IMR-90 (cell line): Measurements from ENCODE around the gene COL17A1. TPM values are rescaled to one million over a fixed set of nuclear protein-coding genes. Genes with fewer than 3 reads are reported as not detected.

Source experiments
- ATAC-seq: fragments of 200-7000 bp; cut with Tn5 transposase; 2 replicates; pipeline ENCODE4 v1.9.1; 2020; ENCODE audit warnings: low read depth, mild to moderate bottlenecking, moderate library complexity
- BruUV-seq: library from RNA; stranded (reverse); fragments of 400-500 nt; replicated peaks from 2 replicates; lab custom pipeline; 2021; lab: Mats Ljungman, UMichigan
- CTCF ChIA-PET: fragments of 300-600 bp; formaldehyde crosslinking; extraction: SDS; loops from one replicate; lab custom pipeline; 2021; ENCODE audit warnings: antibody characterized with exemption; lab: Yijun Ruan, JAX
- POLR2A ChIA-PET: fragments of 300-600 bp; sonication (Branson Sonifier 250); formaldehyde crosslinking; loops from one replicate; lab custom pipeline; 2022; ENCODE audit warnings: antibody characterized with exemption; ENCODE audit not compliant: unreplicated experiment; lab: Charles Lee
- DNase-seq: peaks from one replicate; pipeline ENCODE4 v3.0.0; 2013
- H2AFZ ChIP-seq: replicated peaks from 2 replicates; pipeline ENCODE3; 2013; ENCODE audit warnings: low read length, mild to moderate bottlenecking; ENCODE audit not compliant: poor library complexity
- H2AK5ac ChIP-seq: 2 replicates; pipeline ENCODE4 v1.6.1; 2013; ENCODE audit warnings: low read depth, low read length, inconsistent platforms
- H2AK9ac ChIP-seq: replicated peaks from 2 replicates; pipeline ENCODE3; 2013; ENCODE audit warnings: mild to moderate bottlenecking, low read depth, low read length, moderate library complexity; ENCODE audit not compliant: poor library complexity
- H2BK120ac ChIP-seq: 2 replicates; pipeline ENCODE4 v1.6.1; 2013; ENCODE audit warnings: low read depth, low read length, inconsistent platforms
- H2BK15ac ChIP-seq: 3 replicates; pipeline ENCODE4 v1.6.1; 2013; ENCODE audit warnings: low read depth, low read length, inconsistent platforms
- H2BK20ac ChIP-seq: 2 replicates; pipeline ENCODE4 v1.6.1; 2013; ENCODE audit warnings: low read depth, mild to moderate bottlenecking, inconsistent platforms, low read length, moderate library complexity
- H2BK5ac ChIP-seq: 2 replicates; pipeline ENCODE4 v1.6.1; 2013; ENCODE audit warnings: mild to moderate bottlenecking, low read depth, low read length, inconsistent platforms; ENCODE audit not compliant: poor library complexity, severe bottlenecking
- H3K14ac ChIP-seq: replicated peaks from 2 replicates; pipeline ENCODE4 v1.6.1; 2013; ENCODE audit warnings: low read depth, low read length, inconsistent platforms
- H3K18ac ChIP-seq: 2 replicates; pipeline ENCODE4 v1.6.1; 2013; ENCODE audit warnings: low read depth, low read length, control low read depth
- H3K23ac ChIP-seq: 2 replicates; pipeline ENCODE4 v1.6.1; 2013; ENCODE audit warnings: low read depth, low read length, inconsistent platforms
- H3K27ac ChIP-seq: 2 replicates; pipeline ENCODE4 v1.5.1; 2013; ENCODE audit warnings: mild to moderate bottlenecking, control low read depth, low read length; ENCODE audit not compliant: insufficient read depth
- H3K27me3 ChIP-seq: 2 replicates; pipeline ENCODE4 v1.6.1; 2013; ENCODE audit warnings: low read length; ENCODE audit not compliant: control insufficient read depth, insufficient read depth
- H3K36me3 ChIP-seq: 2 replicates; pipeline ENCODE4 v1.6.1; 2013; ENCODE audit warnings: low read length, mixed read lengths; ENCODE audit not compliant: control insufficient read depth, insufficient read depth
- H3K4ac ChIP-seq: 2 replicates; pipeline ENCODE4 v1.6.1; 2013; ENCODE audit warnings: low read depth, low read length, inconsistent platforms
- H3K4me1 ChIP-seq: 2 replicates; pipeline ENCODE4 v1.6.1; 2013; ENCODE audit warnings: low read length, mixed read lengths; ENCODE audit not compliant: control insufficient read depth, insufficient read depth
- H3K4me2 ChIP-seq: 2 replicates; pipeline ENCODE4 v1.6.1; 2013; ENCODE audit warnings: low read depth, mild to moderate bottlenecking, control low read depth, low read length, moderate library complexity
- H3K4me3 ChIP-seq: 2 replicates; pipeline ENCODE4 v1.5.1; 2013; ENCODE audit warnings: low read depth, mild to moderate bottlenecking, control low read depth, low read length, moderate library complexity; ENCODE audit not compliant: insufficient read depth
- H3K56ac ChIP-seq: 2 replicates; pipeline ENCODE4 v1.6.1; 2013; ENCODE audit warnings: low read length, inconsistent platforms; ENCODE audit not compliant: insufficient read depth; ENCODE audit errors: extremely low read depth
- H3K79me1 ChIP-seq, 2 experiments: 2 replicates each; pipeline ENCODE4 v1.6.1; 2013; ENCODE audit warnings: low read length in 2 of 2, inconsistent platforms in 1 of 2, low read depth in 1 of 2
- H3K9ac ChIP-seq: 2 replicates; pipeline ENCODE4 v1.6.1; 2013; ENCODE audit warnings: low read depth, low read length, control low read depth
- H3K9me1 ChIP-seq: 2 replicates; pipeline ENCODE4 v1.6.1; 2013; ENCODE audit warnings: low read length, inconsistent platforms; ENCODE audit not compliant: insufficient read depth
- H3K9me3 ChIP-seq: 2 replicates; pipeline ENCODE4 v1.6.1; 2013; ENCODE audit warnings: low read length; ENCODE audit not compliant: control insufficient read depth, insufficient read depth
- H4K20me1 ChIP-seq: 2 replicates; pipeline ENCODE4 v1.6.1; 2013; ENCODE audit warnings: low read length, inconsistent platforms; ENCODE audit not compliant: insufficient read depth
- H4K5ac ChIP-seq: 2 replicates; pipeline ENCODE4 v1.6.1; 2013; ENCODE audit warnings: mild to moderate bottlenecking, low read depth, low read length, control low read depth
- H4K8ac ChIP-seq, 2 experiments: 2 replicates each; pipeline ENCODE4 v1.6.1; 2013; ENCODE audit warnings: low read depth in 2 of 2, low read length in 2 of 2, control low read depth in 1 of 2, inconsistent platforms in 1 of 2
- H4K91ac ChIP-seq: 2 replicates; pipeline ENCODE4 v1.6.1; 2013; ENCODE audit warnings: low read depth, low read length, inconsistent platforms; ENCODE audit not compliant: insufficient read depth
- BHLHE40 ChIP-seq: fragments of 150-350 bp; IDR thresholded peaks from 2 replicates; pipeline ENCODE4 v1.6.1; 2016; ENCODE audit warnings: mild to moderate bottlenecking, low read depth, low read length
- CEBPB ChIP-seq: IDR thresholded peaks from 2 replicates; pipeline ENCODE4 v1.6.1; 2012; ENCODE audit warnings: low read depth, low read length, improper control_type of control experiment
- CHD1 ChIP-seq: IDR thresholded peaks from 2 replicates; pipeline ENCODE4 v1.6.1; 2012; ENCODE audit warnings: low read depth, low read length, improper control_type of control experiment
- CTCF ChIP-seq: conservative IDR thresholded peaks from 2 replicates; pipeline ENCODE4 v1.5.1; 2012; ENCODE audit warnings: mild to moderate bottlenecking, low read depth, low read length, improper control_type of control experiment
- ELK1 ChIP-seq: fragments of 150-350 bp; IDR thresholded peaks from 2 replicates; pipeline ENCODE4 v1.6.1; 2016; ENCODE audit warnings: low read depth, mild to moderate bottlenecking, low read length, moderate library complexity, borderline replicate concordance
- FOS ChIP-seq: fragments of 150-350 bp; IDR thresholded peaks from 2 replicates; pipeline ENCODE4 v1.6.1; 2016; ENCODE audit warnings: low read depth, low read length
- MAFK ChIP-seq: IDR thresholded peaks from 2 replicates; pipeline ENCODE4 v1.6.1; 2012; ENCODE audit warnings: low read depth, low read length, improper control_type of control experiment
- MAZ ChIP-seq: IDR thresholded peaks from 2 replicates; pipeline ENCODE4 v1.6.1; 2012; ENCODE audit warnings: low read depth, mild to moderate bottlenecking, low read length, improper control_type of control experiment, moderate library complexity, borderline replicate concordance
- MXI1 ChIP-seq: IDR thresholded peaks from 2 replicates; pipeline ENCODE4 v1.6.1; 2012; ENCODE audit warnings: low read depth, mild to moderate bottlenecking, low read length, moderate library complexity, borderline replicate concordance
- NFE2L2 ChIP-seq: fragments of 150-350 bp; IDR thresholded peaks from 2 replicates; pipeline ENCODE4 v1.6.1; 2016; ENCODE audit warnings: low read depth, mild to moderate bottlenecking, low read length
- POLR2A ChIP-seq: IDR thresholded peaks from 2 replicates; pipeline ENCODE4 v1.6.1; 2012; ENCODE audit warnings: mild to moderate bottlenecking, low read depth, low read length
- RAD21 ChIP-seq: IDR thresholded peaks from 2 replicates; pipeline ENCODE4 v1.6.1; 2012; ENCODE audit warnings: low read length, improper control_type of control experiment
- RCOR1 ChIP-seq: IDR thresholded peaks from 2 replicates; pipeline ENCODE4 v1.6.1; 2012; ENCODE audit warnings: mild to moderate bottlenecking, low read length, improper control_type of control experiment; ENCODE audit not compliant: insufficient replicate concordance
- RFX5 ChIP-seq: IDR thresholded peaks from 2 replicates; pipeline ENCODE4 v1.8.0; 2012; ENCODE audit warnings: low read depth, mild to moderate bottlenecking, low read length, moderate library complexity
- SMC3 ChIP-seq: fragments of 150-350 bp; IDR thresholded peaks from 2 replicates; pipeline ENCODE4 v1.6.1; 2016; ENCODE audit warnings: low read depth, mild to moderate bottlenecking, antibody characterized with exemption, low read length, moderate library complexity
- USF2 ChIP-seq: fragments of 150-350 bp; IDR thresholded peaks from 2 replicates; pipeline ENCODE4 v1.6.1; 2017; ENCODE audit warnings: mild to moderate bottlenecking, antibody characterized with exemption, low read length, low read depth
- WGBS, 2 experiments: methylation state at CpG; one replicate each; pipeline versions ENCODE4 v1.1.5 to v1.1.7; 2013; ENCODE audit warnings: missing lambda C conversion rate in 2 of 2; ENCODE audit not compliant: insufficient read length in 1 of 2; ENCODE audit errors: extremely low coverage in 2 of 2; 5-methylcytosine and 5-hydroxymethylcytosine counted together
- dilution Hi-C: fragments of 300-500 bp; cut with HindIII; formaldehyde crosslinking; loops from one replicate; pipeline ENCODE4 v1.14.3; 2018; ENCODE audit warnings: low sequenced_read_pairs; ENCODE audit not compliant: unreplicated experiment
- in situ Hi-C: fragments of 300-500 bp; cut with MboI; formaldehyde crosslinking; loops from 3 replicates; pipeline ENCODE4 v1.14.3; 2019; ENCODE audit warnings: low sequenced_read_pairs, inconsistent platforms, mixed read lengths
- intact Hi-C: fragments of 100-400 bp; cut with micrococcal nuclease; formaldehyde crosslinking; loops from 2 replicates; pipeline ENCODE4 v1.10.0; 2022
- polyA plus RNA-seq, 3 experiments: library from polyadenylated mRNA; depleted of rRNA; stranded (reverse); fragments of >200 nt; gene quantifications; 2 replicates each; pipeline ENCODE4 v1.2.3, GENCODE V29; 2012; ENCODE audit warnings: low replicate concordance in 1 of 3
- total RNA-seq: library from RNA; depleted of rRNA; stranded (reverse); fragments of >200 nt; gene quantifications from 2 replicates; pipeline ENCODE4 v1.2.3, GENCODE V29; 2012

The COL17A1 gene
- total and polyA plus RNA-seq, 2 of the 4 experiments (the other 2 are of a cell fraction): 0.14 to 0.18 TPM

DNA sequence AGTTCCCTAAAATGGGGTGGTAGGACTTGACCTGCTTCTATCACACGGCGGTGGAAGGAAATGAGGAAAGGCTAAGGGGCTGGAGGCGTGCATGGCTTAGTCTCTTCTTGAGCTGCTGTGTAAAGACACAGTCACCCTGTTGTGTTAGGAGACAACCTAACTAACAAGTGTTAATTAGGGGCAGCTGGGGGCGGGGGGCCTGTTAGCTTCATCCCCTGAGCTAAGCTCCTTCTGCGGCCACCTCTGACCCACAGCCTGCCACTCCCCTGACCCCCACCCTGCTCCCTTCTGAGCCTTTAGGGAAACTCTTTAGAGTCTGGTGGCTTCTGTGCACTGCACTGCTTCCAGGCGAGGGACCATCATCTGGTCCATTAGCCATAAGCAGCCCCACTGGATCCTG, 28.0 kb downstream of the COL17A1 start:
- ATAC-seq (no peak), DNase-seq (no peak)
- Histone ChIP-seq H2BK20ac (no peak overlapping the region), H3K23ac (no peak overlapping the region), H4K8ac (no peak overlapping the region), H3K4me1 (peaks cover 2% of the 10 kb centered on the region), H3K9ac (no peak overlapping the region), H4K91ac (no peak overlapping the region), H3K4me2 (no peak overlapping the region), H3K9me3 (no peaks in the 10 kb centered on the region), H2AK9ac (no peak overlapping the region), H3K27ac (no peak overlapping the region), H3K9me1 (peaks cover 17% of the 10 kb centered on the region), H3K79me1 (no peaks in the 10 kb centered on the region), H4K20me1 (no peaks in the 10 kb centered on the region), H3K27me3 (peaks cover 4% of the 10 kb centered on the region; the same call in 1 of the 2 replicates), H3K18ac (no peak overlapping the region), H4K5ac (no peak overlapping the region), H3K56ac (no peak overlapping the region), H2BK5ac (no peak overlapping the region), H3K36me3 (no peaks in the 10 kb centered on the region), H3K4ac (no peak overlapping the region), H3K14ac (no peak overlapping the region), H2BK15ac (no peak overlapping the region), H2AFZ (no peak overlapping the region), H2AK5ac (no peak overlapping the region), H2BK120ac (no peak overlapping the region), H3K4me3 (no peak overlapping the region)
- TF ChIP-seq MAFK (no peak), RCOR1 (no peak), CEBPB (no peak), FOS (no peak), ELK1 (no peak), USF2 (no peak), SMC3 (no peak), POLR2A (no peak), MXI1 (no peak), RFX5 (no peak), NFE2L2 (no peak), CHD1 (no peak), RAD21 (no peak), BHLHE40 (no peak), CTCF (no peak), MAZ (no peak)
- dilution Hi-C loops (no loop called here), in situ Hi-C loops (no loop called here), intact Hi-C loops (no loop called here)
- ChIA-PET POLR2A (no interaction called here), CTCF (no interaction called here)
- no TSS peak for BruUV-seq
- WGBS, 2 experiments: no CpG with 5 or more reads among the region's 6 CpGs
